ENCODE results near the gene ADGRB2.

ADGRB2 gene

GRCh38 chr1:31807273-31808048 lies 43.3 kb upstream of the ADGRB2 start:
- Mint-ChIP-seq H3K27me3 (ENCODE audit: low read depth) (peaks cover 8% of the 10 kb centered on the region), H3K4me3 (no peak overlapping the region), H3K36me3 (ENCODE audit: low read depth) (no peaks in the 10 kb centered on the region), H3K27ac (no peak overlapping the region), H3K9me3 (no peaks in the 10 kb centered on the region), H3K4me1 (no peaks in the 10 kb centered on the region)
- no peak for TF ChIP-seq CTCF (IDR thresholded peaks at IDR 0.05; ENCODE audit: unreplicated experiment in 3 of 3)

GRCh38 chr1:31805318-31805717 lies 41.2 kb upstream of the ADGRB2 start:
- Mint-ChIP-seq H3K27me3 (ENCODE audit: low read depth) (peaks cover 4% of the 10 kb centered on the region), H3K4me3 (no peak overlapping the region), H3K36me3 (ENCODE audit: low read depth) (no peaks in the 10 kb centered on the region), H3K4me1 (peaks cover 8% of the 10 kb centered on the region), H3K27ac (no peak overlapping the region), H3K9me3 (no peaks in the 10 kb centered on the region)
- no peak for TF ChIP-seq CTCF (IDR thresholded peaks at IDR 0.05; ENCODE audit: unreplicated experiment in 3 of 3)

- no peak overlapping the region for H3K4me3 Mint-ChIP-seq
- no peaks in the 10 kb centered on the region for H3K9me3 Mint-ChIP-seq
- no peak for TF ChIP-seq CTCF (IDR thresholded peaks at IDR 0.05; ENCODE audit: unreplicated experiment in 3 of 3)
- peaks cover 8% of the 10 kb centered on the region for H3K4me1 Mint-ChIP-seq
- H3K27ac Mint-ChIP-seq = no peak overlapping the region
- H3K27me3 Mint-ChIP-seq (ENCODE audit: low read depth) = peaks cover 4% of the 10 kb centered on the region
- H3K36me3 Mint-ChIP-seq (ENCODE audit: low read depth) = no peaks in the 10 kb centered on the region
Observed at GRCh38 chr1:31804098-31804497, 40.0 kb upstream of the ADGRB2 start.

GRCh38 chr1:31803610-31804009 lies 39.5 kb upstream of the ADGRB2 start:
- TF ChIP-seq CTCF (IDR thresholded peaks at IDR 0.05; ENCODE audit: unreplicated experiment in 3 of 3) = no peak
- H3K36me3 Mint-ChIP-seq (ENCODE audit: low read depth) = no peaks in the 10 kb centered on the region
- no peaks in the 10 kb centered on the region for H3K9me3 Mint-ChIP-seq
- peaks cover 4% of the 10 kb centered on the region for H3K27me3 Mint-ChIP-seq (ENCODE audit: low read depth)
- H3K4me3 Mint-ChIP-seq = no peak overlapping the region
- H3K4me1 Mint-ChIP-seq = peaks cover 13% of the 10 kb centered on the region
- no peak overlapping the region for H3K27ac Mint-ChIP-seq

- Mint-ChIP-seq H3K27me3 (ENCODE audit: low read depth) (peaks cover 6% of the 10 kb centered on the region), H3K9me3 (no peaks in the 10 kb centered on the region), H3K36me3 (ENCODE audit: low read depth) (no peaks in the 10 kb centered on the region), H3K27ac (no peak overlapping the region), H3K4me1 (peaks cover 19% of the 10 kb centered on the region), H3K4me3 (no peak overlapping the region)
- TF ChIP-seq CTCF (IDR thresholded peaks at IDR 0.05; ENCODE audit: unreplicated experiment in 3 of 3) = no peak
Observed at GRCh38 chr1:31802190-31803150, 38.3 kb upstream of the ADGRB2 start.
